ENCODE measurements around the gene PFAS.
"Not testable (repeated sequence)": the region's sequence is repeated elsewhere in the genome, so short reads cannot be mapped to it uniquely, and the experiment has no call there.

PFAS gene, protein sequence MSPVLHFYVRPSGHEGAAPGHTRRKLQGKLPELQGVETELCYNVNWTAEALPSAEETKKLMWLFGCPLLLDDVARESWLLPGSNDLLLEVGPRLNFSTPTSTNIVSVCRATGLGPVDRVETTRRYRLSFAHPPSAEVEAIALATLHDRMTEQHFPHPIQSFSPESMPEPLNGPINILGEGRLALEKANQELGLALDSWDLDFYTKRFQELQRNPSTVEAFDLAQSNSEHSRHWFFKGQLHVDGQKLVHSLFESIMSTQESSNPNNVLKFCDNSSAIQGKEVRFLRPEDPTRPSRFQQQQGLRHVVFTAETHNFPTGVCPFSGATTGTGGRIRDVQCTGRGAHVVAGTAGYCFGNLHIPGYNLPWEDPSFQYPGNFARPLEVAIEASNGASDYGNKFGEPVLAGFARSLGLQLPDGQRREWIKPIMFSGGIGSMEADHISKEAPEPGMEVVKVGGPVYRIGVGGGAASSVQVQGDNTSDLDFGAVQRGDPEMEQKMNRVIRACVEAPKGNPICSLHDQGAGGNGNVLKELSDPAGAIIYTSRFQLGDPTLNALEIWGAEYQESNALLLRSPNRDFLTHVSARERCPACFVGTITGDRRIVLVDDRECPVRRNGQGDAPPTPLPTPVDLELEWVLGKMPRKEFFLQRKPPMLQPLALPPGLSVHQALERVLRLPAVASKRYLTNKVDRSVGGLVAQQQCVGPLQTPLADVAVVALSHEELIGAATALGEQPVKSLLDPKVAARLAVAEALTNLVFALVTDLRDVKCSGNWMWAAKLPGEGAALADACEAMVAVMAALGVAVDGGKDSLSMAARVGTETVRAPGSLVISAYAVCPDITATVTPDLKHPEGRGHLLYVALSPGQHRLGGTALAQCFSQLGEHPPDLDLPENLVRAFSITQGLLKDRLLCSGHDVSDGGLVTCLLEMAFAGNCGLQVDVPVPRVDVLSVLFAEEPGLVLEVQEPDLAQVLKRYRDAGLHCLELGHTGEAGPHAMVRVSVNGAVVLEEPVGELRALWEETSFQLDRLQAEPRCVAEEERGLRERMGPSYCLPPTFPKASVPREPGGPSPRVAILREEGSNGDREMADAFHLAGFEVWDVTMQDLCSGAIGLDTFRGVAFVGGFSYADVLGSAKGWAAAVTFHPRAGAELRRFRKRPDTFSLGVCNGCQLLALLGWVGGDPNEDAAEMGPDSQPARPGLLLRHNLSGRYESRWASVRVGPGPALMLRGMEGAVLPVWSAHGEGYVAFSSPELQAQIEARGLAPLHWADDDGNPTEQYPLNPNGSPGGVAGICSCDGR (N-terminal part only)

GRCh38 chr17:8248751-8249607, at the start of gene PFAS:
TSS of gene PFAS (plus strand) at chr17:8249289. CDS start at chr17:8253938, 4,649 bp downstream.
- DNase-seq (ENCODE audit: low spot score) = peak; percentile 93

DNA sequence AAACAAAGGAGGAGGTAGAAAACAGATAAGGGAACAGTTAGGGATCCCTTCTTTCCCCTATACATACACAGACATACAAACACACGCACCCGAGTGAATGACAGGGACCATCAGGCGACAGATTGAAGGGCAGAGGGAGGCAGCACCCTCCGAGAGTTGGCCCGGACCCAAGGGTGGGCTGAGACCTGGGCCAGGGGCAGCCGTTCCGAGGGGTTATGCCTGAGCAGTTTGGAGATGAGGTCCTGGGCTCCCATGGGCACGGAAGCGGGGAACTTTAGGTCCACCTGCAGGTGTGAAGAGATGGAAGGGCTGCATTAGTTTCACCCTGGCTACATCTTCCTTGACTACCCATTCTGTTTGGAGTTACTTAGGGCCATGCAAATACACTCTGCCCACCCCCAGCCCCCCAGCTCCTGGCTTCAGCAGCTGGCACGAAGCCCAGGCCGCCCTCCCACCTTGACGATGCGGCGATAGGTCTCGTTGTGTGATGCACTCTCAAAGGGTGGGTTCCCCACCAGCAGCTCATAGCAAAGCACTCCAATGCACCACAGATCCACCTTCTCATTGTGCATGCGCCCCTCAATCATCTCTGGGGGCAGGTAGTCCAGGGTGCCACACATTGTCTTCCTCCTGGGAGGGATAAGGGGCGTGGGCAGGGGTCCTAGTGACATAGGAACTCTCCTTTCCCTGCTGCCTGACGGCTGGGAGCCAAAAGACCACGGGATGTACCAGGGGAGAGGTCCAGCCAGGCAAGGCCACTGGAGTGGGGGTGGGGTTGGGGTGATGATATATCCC, 44.1 kb upstream of the PFAS start:
- DNase-seq (ENCODE audit: low spot score) = no peak

- DNase-seq (ENCODE audit: low spot score) = no peak
Observed at GRCh38 chr17:8206536-8206935, 42.6 kb upstream of the PFAS start.

- peak; percentile 94 for DNase-seq (ENCODE audit: low spot score)
Observed at GRCh38 chr17:8209907-8210760, 39.0 kb upstream of the PFAS start, which contains the start of gene AURKB. TSS of gene AURKB (minus strand) at chr17:8210575. CDS start at chr17:8210224, 351 bp downstream.

- DNase-seq (ENCODE audit: low spot score) = no peak
Observed at GRCh38 chr17:8210761-8211458, 38.2 kb upstream of the PFAS start.

- DNase-seq (ENCODE audit: low spot score) = no peak
Observed at GRCh38 chr17:8212312-8213180, 36.5 kb upstream of the PFAS start.

DNA sequence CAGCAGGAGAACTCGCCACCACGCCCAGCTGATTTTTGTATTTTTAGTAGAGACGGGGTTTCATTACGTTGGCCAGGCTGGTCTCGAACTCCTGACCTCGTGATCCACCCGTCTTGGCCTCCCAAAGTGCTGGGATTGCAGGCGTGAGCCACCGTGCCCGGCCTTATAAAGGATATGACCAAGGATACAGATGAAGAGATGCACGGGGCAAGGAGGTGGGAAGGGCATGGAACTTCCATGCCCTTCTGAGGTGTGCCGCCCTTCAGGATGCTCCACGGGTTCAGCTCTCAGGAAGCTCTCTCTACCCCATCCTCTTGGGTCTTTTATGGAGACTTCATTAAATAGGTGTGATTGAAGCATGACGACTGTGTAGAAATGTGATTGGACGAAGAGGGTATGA, 35.1 kb upstream of the PFAS start:
- not testable (repeated sequence) for DNase-seq (ENCODE audit: low spot score)

DNA sequence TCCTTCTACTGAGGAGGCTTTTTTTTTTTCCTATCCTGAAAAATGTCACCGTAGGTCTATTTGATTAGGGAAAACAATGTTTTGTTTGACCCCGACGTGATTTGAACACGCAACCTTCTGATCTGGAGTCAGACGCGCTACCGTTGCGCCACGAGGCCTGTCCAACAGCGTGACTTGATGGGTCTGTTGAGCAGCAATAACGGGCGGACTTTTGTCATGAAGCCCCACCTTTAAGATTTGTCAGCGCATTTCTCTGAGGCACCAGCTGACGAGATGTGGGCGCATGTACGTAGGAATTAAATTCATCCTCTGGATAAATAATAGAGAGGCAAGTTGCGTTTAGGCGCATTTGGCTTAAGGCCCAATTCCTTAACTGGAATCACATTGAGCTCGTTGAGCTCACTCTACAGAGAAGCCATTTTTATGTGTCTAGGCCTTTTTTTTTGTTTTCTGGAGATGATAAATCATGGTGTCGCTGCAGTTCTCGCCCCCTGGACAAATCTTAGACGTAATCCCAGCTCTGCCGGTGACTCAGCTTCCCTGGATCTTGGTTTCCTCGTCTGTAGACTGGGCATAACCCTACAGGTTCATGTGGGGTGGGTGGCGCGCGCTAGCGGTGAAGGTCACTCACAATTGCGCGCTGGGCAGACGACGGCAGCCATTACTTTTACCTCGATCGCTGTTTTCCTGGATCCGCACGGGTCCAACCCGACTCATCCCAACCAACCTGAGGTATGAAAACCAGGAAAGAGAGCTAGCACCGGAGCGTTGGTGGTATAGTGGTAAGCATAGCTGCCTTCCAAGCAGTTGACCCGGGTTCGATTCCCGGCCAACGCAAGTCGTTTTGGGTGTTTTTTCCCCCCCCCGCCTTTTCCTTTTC, 28.1 kb upstream of the PFAS start:
- DNase-seq (ENCODE audit: low spot score) = peak; percentile 92

- DNase-seq (ENCODE audit: low spot score) = peak; percentile 82
Observed at GRCh38 chr17:8221663-8222379, 27.3 kb upstream of the PFAS start.

DNA sequence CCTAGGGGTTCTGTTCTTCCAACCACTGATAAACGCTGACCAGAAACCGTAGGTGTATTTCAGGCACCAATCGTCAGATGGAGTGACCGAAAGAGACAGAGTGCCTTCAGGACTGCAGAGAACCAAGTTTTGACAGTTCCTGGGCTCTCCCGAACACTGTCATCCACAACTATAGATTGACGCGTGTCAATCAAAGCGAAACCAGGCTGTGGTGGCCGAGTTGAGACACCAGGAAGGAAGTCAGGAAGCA, 26.8 kb upstream of the PFAS start:
- DNase-seq (ENCODE audit: low spot score) = no peak

GRCh38 chr17:8222630-8223355, 26.3 kb upstream of the PFAS start:
- DNase-seq (ENCODE audit: low spot score) = peak; percentile 85

- no peak for DNase-seq (ENCODE audit: low spot score)
Observed at GRCh38 chr17:8223356-8224126, 25.5 kb upstream of the PFAS start.

DNA sequence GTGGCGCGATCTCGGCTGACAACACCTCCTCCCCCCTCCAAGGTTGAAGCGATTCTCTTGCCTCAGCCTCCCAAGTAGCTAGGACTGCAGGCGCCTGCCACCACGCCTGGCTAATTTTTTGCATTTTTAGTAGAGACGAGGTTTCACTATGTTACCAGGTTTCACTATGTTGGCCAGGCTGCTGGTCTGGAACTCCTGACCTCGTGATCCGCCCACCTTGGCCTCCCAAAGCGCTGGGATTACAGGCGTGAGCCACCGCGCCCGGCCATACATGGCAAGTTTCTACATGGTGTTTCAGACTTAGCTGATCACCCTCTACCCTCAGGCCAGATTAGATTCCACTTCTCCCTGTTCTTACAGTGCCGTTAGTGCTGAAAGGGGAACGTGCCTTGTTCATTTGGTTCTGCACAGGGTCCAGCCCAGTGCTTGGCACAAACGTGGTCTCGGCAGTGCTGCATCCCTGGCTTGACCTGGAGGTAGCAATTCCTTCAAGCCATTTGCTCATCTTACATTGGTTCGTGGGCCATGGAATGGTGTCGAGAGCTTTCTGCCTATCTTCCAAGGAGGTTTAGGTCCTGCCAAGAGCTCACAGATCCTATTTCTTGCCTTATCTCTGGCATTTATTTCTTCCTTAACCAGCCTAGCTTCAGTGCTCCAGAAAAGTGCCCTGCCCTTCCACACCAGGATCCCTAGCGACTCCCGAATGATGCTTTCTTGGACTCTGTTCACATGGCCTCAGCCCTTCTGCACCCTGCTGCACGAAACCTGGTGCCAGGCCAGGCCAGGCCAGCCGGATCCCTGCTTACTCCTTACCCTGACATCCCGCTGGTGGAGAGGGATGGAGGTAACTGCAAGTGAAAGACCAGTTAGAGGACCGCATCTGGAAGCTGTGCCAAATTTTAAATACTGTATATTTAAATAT, 23.9 kb upstream of the PFAS start:
- no peak for DNase-seq (ENCODE audit: low spot score)

All from COLO829 (cell line).